SK-N-MC (cell line): Measurements from ENCODE around the gene CLDN19.

Experiments used
- EZH2 ChIP-seq: fragments of 200-600 bp; sonication (generic); IDR thresholded peaks from one replicate; pipeline ENCODE4 v1.6.1; 2017; ENCODE audit warnings: antibody characterized with exemption
- FOXP2 ChIP-seq: optimal IDR thresholded peaks from 2 replicates; pipeline ENCODE3; 2011; ENCODE audit warnings: mild to moderate bottlenecking, moderate library complexity; ENCODE audit not compliant: insufficient read depth; ENCODE audit errors: extremely low read length, control extremely low read depth
- POLR2AphosphoS5 ChIP-seq: IDR thresholded peaks from 2 replicates; pipeline ENCODE4 v1.6.1; 2012; ENCODE audit warnings: mild to moderate bottlenecking, low read depth, low read length, borderline replicate concordance

DNA sequence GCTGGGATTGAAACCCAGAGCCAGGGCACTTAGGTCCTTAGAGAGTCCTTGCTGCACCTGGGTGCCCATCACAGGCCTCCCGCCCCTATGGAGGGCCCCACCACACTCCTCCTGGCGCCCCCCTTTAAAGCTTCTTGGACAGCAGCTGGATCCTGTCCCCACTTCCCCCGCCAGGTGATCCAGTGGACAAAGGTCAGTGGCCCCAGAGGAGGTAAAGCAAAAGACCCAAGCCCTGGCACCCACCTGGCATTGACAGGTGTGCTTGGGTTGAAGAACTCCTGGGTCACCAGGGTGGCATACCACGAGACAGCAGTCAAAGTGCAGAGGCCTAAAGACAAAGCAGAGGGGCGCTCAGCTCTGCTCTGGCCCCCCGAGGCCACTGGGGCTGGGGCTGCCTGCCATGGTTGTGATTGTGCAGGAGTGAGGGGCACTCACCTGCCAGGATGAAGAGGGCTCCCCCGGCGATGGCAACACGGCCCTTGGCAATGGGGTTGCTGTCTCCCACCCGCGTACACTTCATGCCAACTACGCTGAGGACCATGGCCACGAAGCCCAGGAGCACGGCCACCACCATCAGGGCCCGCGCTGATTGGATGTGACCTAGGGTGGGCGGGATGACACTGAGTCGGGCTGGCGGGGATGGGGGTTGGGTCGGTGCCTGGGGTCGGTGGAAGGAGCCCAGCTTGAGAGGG, 1.9 kb downstream of the CLDN19 start:
- TF ChIP-seq POLR2AphosphoS5 (no peak), EZH2 (no peak), FOXP2 (no peak)
